ENCODE results near the gene AHSP. TPM values are rescaled to one million over a fixed set of nuclear protein-coding genes. Genes with fewer than 3 reads are reported as not detected.

The AHSP gene, protein sequence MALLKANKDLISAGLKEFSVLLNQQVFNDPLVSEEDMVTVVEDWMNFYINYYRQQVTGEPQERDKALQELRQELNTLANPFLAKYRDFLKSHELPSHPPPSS
- total RNA-seq = not detected in 2 replicates
- 0.28 TPM for total RNA-seq (2013)
- polyA plus RNA-seq = not detected in 2 replicates
- 1.7 TPM in 1 of 2 replicates, not detected in the other for polyA minus RNA-seq

DNA sequence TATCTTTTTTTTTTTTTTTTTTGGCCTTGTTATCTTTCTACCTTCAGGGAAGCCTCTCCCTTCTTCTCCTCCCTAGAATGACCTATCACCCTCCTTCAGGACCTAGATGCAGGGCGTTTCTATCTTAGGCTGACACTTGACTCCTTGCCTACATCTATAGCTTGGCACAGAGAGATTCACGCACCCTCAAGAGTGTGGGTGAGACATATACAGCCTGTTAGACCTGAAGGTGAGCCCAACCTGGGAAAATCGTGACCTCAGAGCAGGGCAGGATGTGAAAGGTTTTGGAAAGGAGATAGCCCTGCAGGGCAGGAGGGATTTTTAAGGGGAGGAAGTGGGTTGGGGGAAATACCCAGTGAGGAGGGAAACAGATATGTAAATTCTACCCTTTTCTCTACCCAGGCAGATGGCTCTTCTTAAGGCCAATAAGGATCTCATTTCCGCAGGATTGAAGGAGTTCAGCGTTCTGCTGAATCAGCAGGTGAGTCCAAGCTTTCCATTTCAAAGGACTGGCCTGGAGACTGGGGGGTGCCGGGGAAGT, at the start of gene AHSP:
TSS of gene AHSP (plus strand) at position 167 of the 541 bp plus-strand sequence. CDS start at position 407, 240 bp downstream.
- CTCF ChIA-PET = no interaction called here
- no peak within 1 kb of the TSS for H3K9ac ChIP-seq (ENCODE audit: low read length)
- peaks cover 28% of the 10 kb centered on the region for H3K27me3 Mint-ChIP-seq

DNA sequence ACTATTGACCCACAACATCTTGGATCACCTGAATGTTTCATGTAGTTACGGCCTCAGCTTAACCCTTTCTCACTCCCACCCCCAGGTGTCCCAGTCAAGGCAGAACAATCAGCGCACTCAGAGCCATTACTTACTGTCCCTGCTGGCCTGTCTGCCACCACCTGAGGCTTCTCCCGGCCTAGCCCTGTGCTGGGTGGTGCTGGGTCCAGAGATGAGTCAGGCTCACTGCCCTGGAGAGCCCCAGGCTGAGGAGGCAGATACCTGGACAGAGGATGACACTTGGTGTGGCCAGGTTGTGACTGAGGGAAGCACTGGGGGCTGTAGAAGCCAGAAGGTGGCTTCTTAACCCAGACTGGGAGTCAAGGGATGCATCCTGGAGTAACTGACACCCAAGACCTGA, 48.7 kb upstream of the AHSP start:
- CTCF ChIA-PET = interaction anchor here (0.7 kb wide), 1 partner anchor 326 kb away, joined by 3 read pairs; no protein-coding TSS in a partner anchor

More for the DNA sequence above, at the start of gene AHSP:
- ATAC-seq (ENCODE audit: low read depth) (no peak), DNase-seq (no peak)
- Histone ChIP-seq H2AFZ (ENCODE audit: insufficient read depth, low read depth, low read length, poor library complexity, severe bottlenecking) (no peak within 1 kb of the TSS), H3K27me3 (replicated peaks in 1 of 4; ENCODE audit: control extremely low read depth in 1 of 4, control insufficient read depth in 3 of 4, insufficient read depth in 4 of 4, low read length in 3 of 4) (peaks cover 0 to 33% (median 6%) of the 10 kb centered on the region in 4 experiments), H3K9me3 (ENCODE audit: control extremely low read depth in 1 of 3, control insufficient read depth in 2 of 3, insufficient read depth in 1 of 3, low read length in 2 of 3) (no peaks in the 10 kb centered on the region), H3K4me1 (ENCODE audit: control insufficient read depth in 2 of 2, insufficient read depth in 2 of 2, low read length in 2 of 2) (peaks cover 16 to 26% of the 10 kb centered on the region in 2 donors), H3K4me3 (ENCODE audit: control extremely low read depth in 1 of 5, extremely low read depth in 1 of 5, insufficient read depth in 1 of 5, low read depth in 2 of 5, low read length in 4 of 5) (peak within 1 kb of the TSS in 1 of 5 experiments; percentile 24), H3K36me3 (replicated peaks in 1 of 2; ENCODE audit: control extremely low read depth in 1 of 2, control insufficient read depth in 1 of 2, extremely low read depth in 1 of 2, insufficient read depth in 2 of 2, low read length in 1 of 2) (no peaks in the 10 kb centered on the region), H4K20me1 (ENCODE audit: control insufficient read depth, insufficient read depth, low read length, poor library complexity, severe bottlenecking) (no peaks in the 10 kb centered on the region), H3K27ac (ENCODE audit: low read length in 2 of 2) (no peak within 1 kb of the TSS), H3K79me2 (ENCODE audit: control insufficient read depth, insufficient read depth, low read length) (no peaks in the 10 kb centered on the region), H3K4me2 (replicated peaks; ENCODE audit: low read depth, low read length, poor library complexity, severe bottlenecking) (peak within 1 kb of the TSS; percentile 65)
- POLR2A ChIA-PET = no interaction called here
- Mint-ChIP-seq H3K9me3 (ENCODE audit: insufficient read depth) (no peaks in the 10 kb centered on the region), H3K27ac (no peak within 1 kb of the TSS), H3K4me3 (peak within 1 kb of the TSS; percentile 61), H3K4me1 (peaks cover 20% of the 10 kb centered on the region)
- intact Hi-C loops (cut with micrococcal nuclease) = no loop called here
- WGBS (ENCODE audit: insufficient coverage) = 92% methylated on average over 4 of the region's 6 CpGs
- no peak for TF ChIP-seq EZH2 (IDR thresholded peaks at IDR 0.05; ENCODE audit: borderline replicate concordance, insufficient read depth, low read depth, low read length, poor library complexity, severe bottlenecking)
- TF ChIP-seq, protein P1, sequence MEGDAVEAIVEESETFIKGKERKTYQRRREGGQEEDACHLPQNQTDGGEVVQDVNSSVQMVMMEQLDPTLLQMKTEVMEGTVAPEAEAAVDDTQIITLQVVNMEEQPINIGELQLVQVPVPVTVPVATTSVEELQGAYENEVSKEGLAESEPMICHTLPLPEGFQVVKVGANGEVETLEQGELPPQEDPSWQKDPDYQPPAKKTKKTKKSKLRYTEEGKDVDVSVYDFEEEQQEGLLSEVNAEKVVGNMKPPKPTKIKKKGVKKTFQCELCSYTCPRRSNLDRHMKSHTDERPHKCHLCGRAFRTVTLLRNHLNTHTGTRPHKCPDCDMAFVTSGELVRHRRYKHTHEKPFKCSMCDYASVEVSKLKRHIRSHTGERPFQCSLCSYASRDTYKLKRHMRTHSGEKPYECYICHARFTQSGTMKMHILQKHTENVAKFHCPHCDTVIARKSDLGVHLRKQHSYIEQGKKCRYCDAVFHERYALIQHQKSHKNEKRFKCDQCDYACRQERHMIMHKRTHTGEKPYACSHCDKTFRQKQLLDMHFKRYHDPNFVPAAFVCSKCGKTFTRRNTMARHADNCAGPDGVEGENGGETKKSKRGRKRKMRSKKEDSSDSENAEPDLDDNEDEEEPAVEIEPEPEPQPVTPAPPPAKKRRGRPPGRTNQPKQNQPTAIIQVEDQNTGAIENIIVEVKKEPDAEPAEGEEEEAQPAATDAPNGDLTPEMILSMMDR (IDR thresholded peaks at IDR 0.05) = no peak

More for the DNA sequence above, 48.7 kb upstream of the AHSP start:
- Histone ChIP-seq H3K4me2 (replicated peaks; ENCODE audit: low read depth, low read length, poor library complexity, severe bottlenecking) (no peak overlapping the region), H2AFZ (ENCODE audit: insufficient read depth, low read depth, low read length, poor library complexity, severe bottlenecking) (no peak overlapping the region), H3K9ac (ENCODE audit: low read length) (no peak overlapping the region), H3K27me3 (replicated peaks in 1 of 4; ENCODE audit: control extremely low read depth in 1 of 4, control insufficient read depth in 3 of 4, insufficient read depth in 4 of 4, low read length in 3 of 4) (peaks cover 0 to 9% (median 0%) of the 10 kb centered on the region in 4 experiments), H3K36me3 (replicated peaks in 1 of 2; ENCODE audit: control extremely low read depth in 1 of 2, control insufficient read depth in 1 of 2, extremely low read depth in 1 of 2, insufficient read depth in 2 of 2, low read length in 1 of 2) (no peaks in the 10 kb centered on the region), H3K4me3 (ENCODE audit: control extremely low read depth in 1 of 5, extremely low read depth in 1 of 5, insufficient read depth in 1 of 5, low read depth in 2 of 5, low read length in 4 of 5) (no peak overlapping the region), H3K79me2 (ENCODE audit: control insufficient read depth, insufficient read depth, low read length) (no peaks in the 10 kb centered on the region), H3K9me3 (ENCODE audit: control extremely low read depth in 1 of 3, control insufficient read depth in 2 of 3, insufficient read depth in 1 of 3, low read length in 2 of 3) (no peaks in the 10 kb centered on the region), H3K4me1 (ENCODE audit: control insufficient read depth in 2 of 2, insufficient read depth in 2 of 2, low read length in 2 of 2) (peaks cover 9 to 18% of the 10 kb centered on the region in 2 donors), H4K20me1 (ENCODE audit: control insufficient read depth, insufficient read depth, low read length, poor library complexity, severe bottlenecking) (no peaks in the 10 kb centered on the region), H3K27ac (ENCODE audit: low read length in 2 of 2) (no peak overlapping the region)
- 86% methylated on average over 3 of the region's 3 CpGs for WGBS (ENCODE audit: insufficient coverage)
- ATAC-seq (ENCODE audit: low read depth) (no peak), DNase-seq (no peak)
- Mint-ChIP-seq H3K4me1 (peaks cover 22% of the 10 kb centered on the region), H3K27me3 (peaks cover 16% of the 10 kb centered on the region), H3K27ac (no peak overlapping the region), H3K4me3 (no peak overlapping the region), H3K9me3 (ENCODE audit: insufficient read depth) (no peaks in the 10 kb centered on the region)
- POLR2A ChIA-PET = no interaction called here
- TF ChIP-seq, protein P1 (IDR thresholded peaks at IDR 0.05) = no peak
- no peak for TF ChIP-seq EZH2 (IDR thresholded peaks at IDR 0.05; ENCODE audit: borderline replicate concordance, insufficient read depth, low read depth, low read length, poor library complexity, severe bottlenecking)
- intact Hi-C loops (cut with micrococcal nuclease) = loop anchor here (5.0 kb wide), 1 partner anchor 393 kb away; the partner anchor contains the start of gene ZNF267

All from B cell (primary cell).